Heart left ventricle (tissue), 16 donors: ENCODE data around the gene SCARF1. TPM values are rescaled to one million over a fixed set of nuclear protein-coding genes. Genes with fewer than 3 reads are reported as not detected.

ENCODE experiments used
- ATAC-seq, 4 donors: fragments of 200-7000 bp; cut with Tn5 transposase; one replicate each; pipeline ENCODE4 v1.9.1; 2020 to 2022; ENCODE audit warnings: moderate library complexity in 4 of 4, mild to moderate bottlenecking in 3 of 4, moderate number of reproducible peaks in 1 of 4
- DNase-seq, 5 donors: peaks; one replicate each; pipeline ENCODE4 v3.0.0-alpha.2; 2020
- H3K27ac ChIP-seq, 12 donors: fragments of 200-600 bp; sonication (generic) in 4 of 12; one replicate each; pipeline versions ENCODE4 v1.5.0 to v1.8.0; 2016 to 2022; ENCODE audit warnings: mild to moderate bottlenecking in 2 of 12
- H3K27me3 ChIP-seq, 9 donors: fragments of 200-600 bp; sonication (generic) in 2 of 9; one replicate each; pipeline versions ENCODE4 v1.5.1 to v1.8.0; 2016 to 2022; ENCODE audit warnings: mild to moderate bottlenecking in 3 of 9
- H3K36me3 ChIP-seq, 9 donors: fragments of 200-600 bp; sonication (generic) in 2 of 9; one replicate each; pipeline versions ENCODE4 v1.5.0 to v1.8.0; 2018 to 2022; ENCODE audit warnings: mild to moderate bottlenecking in 2 of 9
- H3K4me1 ChIP-seq, 12 donors: fragments of 200-600 bp; sonication (generic) in 4 of 12; one replicate each; pipeline versions ENCODE4 v1.5.0 to v1.8.0; 2016 to 2022; ENCODE audit warnings: mild to moderate bottlenecking in 3 of 12
- H3K4me3 ChIP-seq, 12 donors: fragments of 200-600 bp; sonication (generic) in 4 of 12; one replicate each; pipeline versions ENCODE4 v1.5.0 to v1.8.0; 2017 to 2022; ENCODE audit warnings: mild to moderate bottlenecking in 9 of 12, moderate library complexity in 4 of 12
- H3K9me3 ChIP-seq, 12 donors: fragments of 200-600 bp; sonication (generic) in 4 of 12; one replicate each; pipeline versions ENCODE4 v1.5.0 to v1.8.0; 2016 to 2022; ENCODE audit warnings: mild to moderate bottlenecking in 1 of 12
- POLR2A ChIP-seq, 2 donors: fragments of 450-650 bp; IDR thresholded peaks; one replicate each; pipeline ENCODE4 v1.6.1; 2017; ENCODE audit warnings: antibody characterized with exemption in 2 of 2, mild to moderate bottlenecking in 2 of 2, moderate library complexity in 2 of 2
- WGBS, 4 donors: extraction: QIAGEN DNeasy Blood & Tissue Kit in 2 of 4; methylation state at CpG; one replicate each; pipeline versions ENCODE4 v1.1.5 to v1.1.7; 2013 to 2018; 5-methylcytosine and 5-hydroxymethylcytosine counted together
- intact Hi-C, 10 donors: fragments of 100-400 bp; cut with DNase I; formaldehyde crosslinking; loops; one replicate each; pipeline versions ENCODE4 v1.11.1 to v1.14.2; 2022
- polyA plus RNA-seq, 2 donors: library from polyadenylated mRNA; stranded (reverse); fragments of 200-250 nt; gene quantifications; one replicate each; pipeline ENCODE4 v1.2.3, GENCODE V29; 2013
- total RNA-seq, 9 donors: library from RNA; depleted of rRNA in 2 of 9; stranded (reverse); fragments of >200 nt in 2 of 9; fragmentation: NEBNext Ultra II Directional in 3 of 9; extraction: Animal tissue kit (Norgen Biotek cat#: 25700) in 3 of 9; gene quantifications; one replicate each; pipeline versions ENCODE4 v1.1.0 to v1.2.4, GENCODE V29; 2016 to 2023
- TF ChIP-seq, protein P1 (sequence below), 12 donors: fragments of 200-600 bp; sonication (generic) in 4 of 12; IDR thresholded peaks; one replicate each; pipeline versions ENCODE4 v1.5.0 to v1.8.0; 2018 to 2022; ENCODE audit warnings: antibody characterized with exemption in 12 of 12, mild to moderate bottlenecking in 5 of 12
- donor health status: ischemic (EF 13 %, LVEDD 7.1; RV severe dilation, severe dysfunction).
- donor health status: healthy with polysubstance abuse.
- donor health status: DM: no; HTN: yes; CAD: no.
- donor health status: DM: no; HTN: no; CAD: no.
- donor health status: ischemic (EF 25% LVEDD 6.9; RV normal size, moderate dysfunction).
- donor health status: ischemic (EF 25% LVEDD 5.7; RV mildly dilated, moderate dysfunction).
- donor health status: healthy.
- donor health status: DM: yes; HTN: yes; CAD: no.
- donor health status: ischemic (EF 35%, LVEDD 5.7; RV mildly dilated, moderate dysfunction).
- donor health status: nonischemic (EF 11% LVEDD 7.7; RV severe dilation, severe dysfunction).
- donor health status: DM: yes; HTN: yes; CAD: no.
- donor health status: PGD.
- donor health status: ischemic (EF 29% LVEDD 5.4; RV normal size, mild dysfunction).
- donor health status: nonischemic (EF 23%, LVEDD 6.1; RV moderate dilation, normal function).

Gene SCARF1
- total and polyA plus RNA-seq, 11 donors, result 7.4 to 25.9 (median 12.4) TPM

DNA sequence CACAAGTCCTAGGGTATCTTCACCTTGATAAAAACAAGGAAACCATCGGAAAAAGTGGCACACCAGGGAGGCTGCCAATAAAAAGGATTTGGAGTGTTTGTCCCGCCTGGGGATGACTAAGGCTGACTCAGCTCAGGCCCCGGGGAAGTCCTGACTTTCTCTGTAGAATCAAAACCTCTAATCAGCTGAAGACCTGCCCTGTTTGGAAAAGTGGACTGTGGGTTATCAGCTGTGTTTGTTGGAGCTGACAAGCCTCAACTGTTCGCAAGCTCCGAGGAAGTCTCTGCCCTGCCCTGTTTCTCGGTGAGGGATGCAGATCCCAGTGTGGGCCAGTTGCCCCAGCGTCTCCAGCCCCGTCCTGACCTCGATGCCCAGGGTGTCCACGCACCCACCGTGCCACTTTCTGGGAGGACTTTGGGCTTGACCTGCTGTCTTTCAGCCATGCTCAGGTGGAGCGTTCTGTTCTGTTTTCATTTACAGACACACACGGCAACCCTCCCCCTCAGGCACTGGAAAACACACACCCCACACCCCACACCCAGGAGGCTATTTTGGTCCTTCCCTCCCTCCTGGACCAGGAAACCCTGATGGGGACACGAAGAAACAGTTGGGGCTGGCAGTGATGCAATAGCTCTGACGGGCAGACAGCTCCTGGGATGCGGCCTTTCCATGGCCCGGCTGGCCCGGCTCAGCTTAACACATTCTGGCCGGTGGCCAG is 55.3 kb downstream of the SCARF1 start:
- Histone ChIP-seq H3K36me3 (peaks cover 0 to 34% (median 0%) of the 10 kb centered on the region in 9 donors), H3K4me1 (peaks cover 0 to 68% (median 15%) of the 10 kb centered on the region in 12 donors), H3K27me3 (no peaks in the 10 kb centered on the region)

DNA sequence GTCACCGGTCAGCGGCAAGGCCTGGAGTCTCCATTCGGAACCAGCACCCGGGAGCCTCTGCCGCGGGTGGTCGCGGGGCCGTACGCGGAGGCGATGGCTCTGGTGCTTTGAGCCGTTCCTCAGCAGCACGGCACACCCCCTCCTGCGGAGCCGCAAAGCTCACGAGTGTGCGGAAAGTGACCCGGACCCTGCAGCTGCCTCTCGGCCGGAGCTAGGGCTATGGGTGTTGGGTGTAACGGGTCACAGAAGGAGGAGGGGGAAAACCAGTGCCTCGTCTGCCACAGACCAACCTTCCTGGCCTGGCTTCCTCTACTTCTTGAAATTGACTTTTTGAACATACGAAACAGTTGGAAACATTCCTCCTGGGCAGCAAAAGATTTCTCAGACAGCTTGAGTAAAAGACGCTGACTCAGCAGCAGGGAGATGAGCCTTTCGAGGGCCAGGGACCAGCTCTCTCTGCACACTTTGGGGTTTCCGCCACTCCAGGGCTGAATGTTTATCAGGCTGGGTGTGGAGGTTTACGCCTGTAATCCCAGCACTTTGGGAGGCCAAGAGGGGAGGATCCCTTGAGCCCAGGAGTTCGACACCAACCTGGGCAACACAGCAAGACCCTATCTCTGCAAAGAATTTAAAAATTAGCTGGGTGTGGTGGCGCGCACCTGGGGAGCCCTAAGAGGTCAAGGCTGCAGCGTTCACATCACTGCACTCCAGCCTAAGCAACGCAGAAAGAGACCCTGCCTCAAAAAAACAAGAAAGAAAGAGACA is 56.5 kb downstream of the SCARF1 start:
- no peak for DNase-seq
- peak overlapping the region in 9 of 12 donors; percentile 61 to 91 (median 79) for H3K27ac ChIP-seq

More for the DNA sequence above, 55.3 kb downstream of the SCARF1 start:
- Histone ChIP-seq H3K27ac (peak overlapping the region; percentile 58 to 91 (median 79)), H3K4me3 (no peak overlapping the region), H3K9me3 (no peaks in the 10 kb centered on the region)
- ATAC-seq (peak; percentile 91 to 95 (median 94)), DNase-seq (peak; percentile 64 to 92 (median 82))
- intact Hi-C loops, result loop anchor here in 1 of 10 donors (5.0 kb wide), 1 partner anchor 37 kb away; the partner anchor contains the start of gene SLC43A2
- TF ChIP-seq, protein P1, sequence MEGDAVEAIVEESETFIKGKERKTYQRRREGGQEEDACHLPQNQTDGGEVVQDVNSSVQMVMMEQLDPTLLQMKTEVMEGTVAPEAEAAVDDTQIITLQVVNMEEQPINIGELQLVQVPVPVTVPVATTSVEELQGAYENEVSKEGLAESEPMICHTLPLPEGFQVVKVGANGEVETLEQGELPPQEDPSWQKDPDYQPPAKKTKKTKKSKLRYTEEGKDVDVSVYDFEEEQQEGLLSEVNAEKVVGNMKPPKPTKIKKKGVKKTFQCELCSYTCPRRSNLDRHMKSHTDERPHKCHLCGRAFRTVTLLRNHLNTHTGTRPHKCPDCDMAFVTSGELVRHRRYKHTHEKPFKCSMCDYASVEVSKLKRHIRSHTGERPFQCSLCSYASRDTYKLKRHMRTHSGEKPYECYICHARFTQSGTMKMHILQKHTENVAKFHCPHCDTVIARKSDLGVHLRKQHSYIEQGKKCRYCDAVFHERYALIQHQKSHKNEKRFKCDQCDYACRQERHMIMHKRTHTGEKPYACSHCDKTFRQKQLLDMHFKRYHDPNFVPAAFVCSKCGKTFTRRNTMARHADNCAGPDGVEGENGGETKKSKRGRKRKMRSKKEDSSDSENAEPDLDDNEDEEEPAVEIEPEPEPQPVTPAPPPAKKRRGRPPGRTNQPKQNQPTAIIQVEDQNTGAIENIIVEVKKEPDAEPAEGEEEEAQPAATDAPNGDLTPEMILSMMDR (IDR thresholded peaks at IDR 0.05), result no peak
- peak in 1 of 2 donors; percentile 12 for TF ChIP-seq POLR2A (IDR thresholded peaks at IDR 0.05)
- 33 to 46% (median 41%) methylated on average over 12 to 19 of the region's 19 CpGs for WGBS, 4 donors

GRCh38 chr17:1584167-1584566 is 61.4 kb downstream of the SCARF1 start:
- H3K27me3 ChIP-seq, result no peaks in the 10 kb centered on the region
- no peak overlapping the region for H3K4me3 ChIP-seq
- peaks cover 0 to 35% (median 0%) of the 10 kb centered on the region in 12 donors for H3K4me1 ChIP-seq
- ATAC-seq (no peak), DNase-seq (no peak)
- peaks cover 0 to 35% (median 0%) of the 10 kb centered on the region in 9 donors for H3K36me3 ChIP-seq
- H3K27ac ChIP-seq, result no peak overlapping the region
- no peak for TF ChIP-seq POLR2A (IDR thresholded peaks at IDR 0.05)
- TF ChIP-seq, protein P1 (IDR thresholded peaks at IDR 0.05), result no peak
- 92 to 99% (median 97%) methylated on average over 14 of the region's 14 CpGs for WGBS, 4 donors
- intact Hi-C loops, result no loop called here
- no peaks in the 10 kb centered on the region for H3K9me3 ChIP-seq

More for the DNA sequence above, 56.5 kb downstream of the SCARF1 start:
- no peak for ATAC-seq
- TF ChIP-seq, protein P1 (IDR thresholded peaks at IDR 0.05), result no peak
- no peak for TF ChIP-seq POLR2A (IDR thresholded peaks at IDR 0.05)
- no peak overlapping the region for H3K4me3 ChIP-seq
- no peaks in the 10 kb centered on the region for H3K9me3 ChIP-seq
- intact Hi-C loops, result no loop called here
- WGBS, 4 donors, result 88 to 94% (median 93%) methylated on average over 29 to 33 of the region's 33 CpGs
- H3K4me1 ChIP-seq, result peaks cover 0 to 68% (median 15%) of the 10 kb centered on the region in 12 donors
- H3K27me3 ChIP-seq, result no peaks in the 10 kb centered on the region
- H3K36me3 ChIP-seq, result peaks cover 0 to 40% (median 0%) of the 10 kb centered on the region in 9 donors

Other genes with a start within 250 kb of the SCARF1 start
- gene YWHAE, start 245.5 kb downstream of the SCARF1 start, total RNA-seq, result 1,000 to 10,000 TPM in 1 of 9 donors, 100 to 1,000 TPM in 8; 562 to 1,150 (median 618) TPM
- gene YWHAE, start 245.5 kb downstream of the SCARF1 start, polyA plus RNA-seq, result 100 to 1,000 TPM; 401 to 774 TPM
- 10 to 100 TPM; 28.8 to 47.0 (median 42.2) TPM for gene CRK, start 189.5 kb downstream of the SCARF1 start, total RNA-seq
- 10 to 100 TPM; 17.0 to 49.0 TPM for gene CRK, start 189.5 kb downstream of the SCARF1 start, polyA plus RNA-seq
- gene MYO1C, start 153.0 kb downstream of the SCARF1 start, total RNA-seq, result 100 to 1,000 TPM; 127 to 259 (median 174) TPM
- 100 to 1,000 TPM in 1 of 2 donors, 10 to 100 TPM in 1; 89.6 to 188 TPM for gene MYO1C, start 153.0 kb downstream of the SCARF1 start, polyA plus RNA-seq
- gene INPP5K, start 129.1 kb downstream of the SCARF1 start, total RNA-seq, result 100 to 1,000 TPM in 1 of 9 donors, 10 to 100 TPM in 8; 28.4 to 128 (median 33.4) TPM
- 10 to 100 TPM; 21.9 to 68.4 TPM for gene INPP5K, start 129.1 kb downstream of the SCARF1 start, polyA plus RNA-seq
- gene PITPNA, start 82.9 kb downstream of the SCARF1 start, total RNA-seq, result 10 to 100 TPM; 38.1 to 70.2 (median 50.6) TPM
- gene PITPNA, start 82.9 kb downstream of the SCARF1 start, polyA plus RNA-seq, result 10 to 100 TPM; 10.1 to 61.7 TPM
- 10 to 100 TPM in 3 of 9 donors, 1 to 10 TPM in 6; 4.1 to 29.1 (median 7.1) TPM for gene SLC43A2, start 16.9 kb downstream of the SCARF1 start, total RNA-seq
- 1 to 10 TPM; 1.4 to 6.8 TPM for gene SLC43A2, start 16.9 kb downstream of the SCARF1 start, polyA plus RNA-seq
- 100 to 1,000 TPM in 2 of 9 donors, 10 to 100 TPM in 7; 41.9 to 130 (median 60.1) TPM for gene RILP, start 4.1 kb upstream of the SCARF1 start, total RNA-seq
- gene RILP, start 4.1 kb upstream of the SCARF1 start, polyA plus RNA-seq, result 100 to 1,000 TPM in 1 of 2 donors, 10 to 100 TPM in 1; 37.6 to 124 TPM
- 100 to 1,000 TPM; 119 to 195 (median 174) TPM for gene PRPF8, start 39.1 kb upstream of the SCARF1 start, total RNA-seq
- gene PRPF8, start 39.1 kb upstream of the SCARF1 start, polyA plus RNA-seq, result 10 to 100 TPM; 70.1 to 98.1 TPM
- gene TLCD2, start 64.6 kb upstream of the SCARF1 start, total RNA-seq, result 1 to 10 TPM; 1.5 to 6.1 (median 2.3) TPM
- 1 to 10 TPM; 1.5 to 3.3 TPM for gene TLCD2, start 64.6 kb upstream of the SCARF1 start, polyA plus RNA-seq
- 10 to 100 TPM in 4 of 9 donors, 1 to 10 TPM in 5; 7.2 to 29.0 (median 9.3) TPM for gene WDR81, start 79.0 kb upstream of the SCARF1 start, total RNA-seq
- 10 to 100 TPM in 1 of 2 donors, 1 to 10 TPM in 1; 9.1 to 12.5 TPM for gene WDR81, start 79.0 kb upstream of the SCARF1 start, polyA plus RNA-seq
- gene SERPINF2, start 97.1 kb upstream of the SCARF1 start, total RNA-seq, result 1 to 10 TPM in 2 of 9 donors, under 1 TPM in 6, not detected in 1; 0.25 to 1.8 (median 0.77) TPM
- 1 to 10 TPM in 1 of 2 donors, under 1 TPM in 1; 0.65 to 1.4 TPM for gene SERPINF2, start 97.1 kb upstream of the SCARF1 start, polyA plus RNA-seq
- 100 to 1,000 TPM in 5 of 9 donors, 10 to 100 TPM in 4; 67.5 to 460 (median 103) TPM for gene SERPINF1, start 116.3 kb upstream of the SCARF1 start, total RNA-seq
- 100 to 1,000 TPM; 101 to 125 TPM for gene SERPINF1, start 116.3 kb upstream of the SCARF1 start, polyA plus RNA-seq
- gene SMYD4, start 184.2 kb upstream of the SCARF1 start, total RNA-seq, result 10 to 100 TPM in 3 of 9 donors, 1 to 10 TPM in 6; 5.2 to 15.9 (median 8.3) TPM
- 1 to 10 TPM; 5.6 to 6.5 TPM for gene SMYD4, start 184.2 kb upstream of the SCARF1 start, polyA plus RNA-seq
- gene RPA1, start 184.3 kb upstream of the SCARF1 start, total RNA-seq, result 10 to 100 TPM; 20.1 to 87.4 (median 64.6) TPM
- gene RPA1, start 184.3 kb upstream of the SCARF1 start, polyA plus RNA-seq, result 10 to 100 TPM; 10.4 to 35.0 TPM